Stomach (tissue), 9 donors: ENCODE measurements around the gene SF3B1. TPM values are rescaled to one million over a fixed set of nuclear protein-coding genes. Genes with fewer than 3 reads are reported as not detected.
"Not testable (repeated sequence)": the region's sequence is repeated elsewhere in the genome, so short reads cannot be mapped to it uniquely, and the experiment has no call there.

ENCODE experiments used
- DNase-seq, 2 donors: peaks; one replicate each; pipeline versions ENCODE4 v3.0.0 to v3.0.0-alpha.2; 2013 to 2019
- H3K27ac ChIP-seq, 5 donors: fragments of 200-600 bp in 4 of 5; sonication (generic) in 4 of 5; one replicate each; pipeline ENCODE4 v1.5.1; 2013 to 2019; ENCODE audit warnings: mild to moderate bottlenecking in 1 of 5, moderate library complexity in 1 of 5
- H3K27me3 ChIP-seq, 3 donors: fragments of 200-600 bp; sonication (generic); one replicate each; pipeline ENCODE4 v1.5.1; 2017 to 2019; ENCODE audit warnings: mixed run types in 1 of 3
- H3K36me3 ChIP-seq, 4 donors: fragments of 200-600 bp; sonication (generic); 1 replicate in 3 of 4; 2 replicates in 1 of 4; pipeline ENCODE4 v1.5.1; 2016 to 2019
- H3K4me1 ChIP-seq, 4 donors: fragments of 200-600 bp; sonication (generic); one replicate each; pipeline ENCODE4 v1.5.1; 2016 to 2019
- H3K4me3 ChIP-seq, 4 donors: fragments of 200-600 bp; sonication (generic) in 3 of 4; one replicate each; pipeline ENCODE4 v1.5.1; 2016 to 2019; ENCODE audit warnings: mild to moderate bottlenecking in 1 of 4
- H3K9me3 ChIP-seq, 4 donors: fragments of 200-600 bp; sonication (generic); one replicate each; pipeline ENCODE4 v1.5.1; 2016 to 2019
- CTCF ChIP-seq, 7 experiments: fragments of 450-650 bp in 4 of 7; fragments of 200-600 bp in 3 of 7; sonication (generic) in 3 of 7; IDR thresholded peaks; one replicate each; pipeline ENCODE4 v1.5.1; 2016 to 2019; ENCODE audit warnings: antibody characterized with exemption in 7 of 7, control low read depth in 2 of 7, mild to moderate bottlenecking in 1 of 7
- EP300 ChIP-seq: sonication (generic); formaldehyde crosslinking; IDR thresholded peaks from one replicate; pipeline ENCODE4 v1.6.1; 2017; ENCODE audit warnings: antibody characterized with exemption
- POLR2A ChIP-seq, 4 donors: fragments of 450-650 bp; IDR thresholded peaks; one replicate each; pipeline ENCODE4 v1.6.1; 2016; ENCODE audit warnings: antibody characterized with exemption in 4 of 4, control low read depth in 2 of 4, mild to moderate bottlenecking in 1 of 4, moderate library complexity in 1 of 4
- POLR2AphosphoS5 ChIP-seq, 3 donors: sonication (generic); formaldehyde crosslinking; IDR thresholded peaks; one replicate each; pipeline ENCODE4 v1.6.1; 2016; ENCODE audit warnings: antibody characterized with exemption in 3 of 3
- WGBS, 5 donors: extraction: QIAGEN DNeasy Blood & Tissue Kit in 3 of 5; methylation state at CpG; one replicate each; pipeline versions ENCODE4 v1.1.5 to v1.1.7; 2013 to 2018; 5-methylcytosine and 5-hydroxymethylcytosine counted together
- intact Hi-C: fragments of 100-400 bp; cut with DNase I; formaldehyde crosslinking; loops from one replicate; pipeline ENCODE4 v1.15.1; 2023; ENCODE audit warnings: low total_unique reads
- polyA plus RNA-seq, 3 donors: library from polyadenylated mRNA; stranded (reverse); fragments of 200-250 nt; gene quantifications; one replicate each; pipeline ENCODE4 v1.2.3, GENCODE V29; 2013
- total RNA-seq, 5 donors: library from RNA; depleted of rRNA; stranded (reverse); fragments of >200 nt; gene quantifications; one replicate each; pipeline versions ENCODE4 v1.1.0 to v1.2.3, GENCODE V29; 2014 to 2016
- donor health status: healthy with polysubstance abuse.
- donor health status: Bipolar disorder and iron deficiency.
- donor health status: healthy.

Gene SF3B1
- total and polyA plus RNA-seq, 8 donors, result 47.4 to 520 (median 245) TPM

GRCh38 chr2:197378086-197378485 is 56.7 kb downstream of the SF3B1 start:
- peaks cover 0 to 7% (median 3%) of the 10 kb centered on the region in 4 donors for H3K4me1 ChIP-seq
- DNase-seq, result no peak
- no peaks in the 10 kb centered on the region for H3K27me3 ChIP-seq
- no peaks in the 10 kb centered on the region for H3K9me3 ChIP-seq
- intact Hi-C loops, result loop anchor here (5.0 kb wide), 1 partner anchor 266 kb away; no protein-coding TSS in a partner anchor
- TF ChIP-seq EP300 (no peak), POLR2A (IDR thresholded peaks at IDR 0.05) (no peak), CTCF (IDR thresholded peaks at IDR 0.05) (no peak), POLR2AphosphoS5 (IDR thresholded peaks at IDR 0.05) (no peak)
- H3K36me3 ChIP-seq, result no peaks in the 10 kb centered on the region
- WGBS, 5 donors, result 46 to 57% (median 53%) methylated on average over 3 of the region's 3 CpGs
- H3K27ac ChIP-seq, result no peak overlapping the region
- H3K4me3 ChIP-seq, result no peak overlapping the region

- H3K36me3 ChIP-seq, result no peaks in the 10 kb centered on the region
- H3K9me3 ChIP-seq, result no peaks in the 10 kb centered on the region
- no peak for DNase-seq
- 74 to 79% (median 75%) methylated on average over 9 of the region's 9 CpGs for WGBS, 5 donors
- intact Hi-C loops, result loop anchor here (2.0 to 5.0 kb wide), 2 partner anchors 187 to 265 kb away; no protein-coding TSS in a partner anchor
- H3K27ac ChIP-seq, result no peak overlapping the region
- H3K4me3 ChIP-seq, result no peak overlapping the region
- peaks cover 0 to 7% (median 3%) of the 10 kb centered on the region in 4 donors for H3K4me1 ChIP-seq
- no peaks in the 10 kb centered on the region for H3K27me3 ChIP-seq
- TF ChIP-seq POLR2AphosphoS5 (IDR thresholded peaks at IDR 0.05) (no peak), EP300 (no peak), POLR2A (IDR thresholded peaks at IDR 0.05) (no peak), CTCF (IDR thresholded peaks at IDR 0.05) (no peak)
Measured at GRCh38 chr2:197377670-197378069, 57.2 kb downstream of the SF3B1 start.

- Histone ChIP-seq H3K27me3 (no peaks in the 10 kb centered on the region), H3K4me3 (no peak overlapping the region), H3K4me1 (peaks cover 0 to 10% (median 0%) of the 10 kb centered on the region in 4 donors), H3K9me3 (no peaks in the 10 kb centered on the region), H3K36me3 (no peaks in the 10 kb centered on the region), H3K27ac (no peak overlapping the region)
- TF ChIP-seq POLR2AphosphoS5 (IDR thresholded peaks at IDR 0.05) (no peak), POLR2A (IDR thresholded peaks at IDR 0.05) (no peak), EP300 (no peak), CTCF (IDR thresholded peaks at IDR 0.05) (no peak)
- DNase-seq, result no peak
- WGBS, 5 donors, result 58 to 70% (median 65%) methylated on average over 3 of the region's 3 CpGs
- intact Hi-C loops, result no loop called here
Measured at GRCh38 chr2:197372592-197372991, 62.2 kb downstream of the SF3B1 start.

GRCh38 chr2:197370664-197371063 is 64.2 kb downstream of the SF3B1 start:
- H3K27me3 ChIP-seq, intact Hi-C loops, H3K36me3 ChIP-seq: not testable (repeated sequence)

GRCh38 chr2:197369933-197370320 is 64.9 kb downstream of the SF3B1 start:
- Histone ChIP-seq H3K4me1 (peaks cover 0 to 10% (median 0%) of the 10 kb centered on the region in 4 donors), H3K9me3 (no peaks in the 10 kb centered on the region), H3K36me3 (no peaks in the 10 kb centered on the region), H3K27me3 (no peaks in the 10 kb centered on the region), H3K4me3 (no peak overlapping the region), H3K27ac (no peak overlapping the region)
- no peak for DNase-seq
- intact Hi-C loops, result no loop called here
- WGBS, 5 donors, result 13 to 38% (median 27%) methylated on average over 4 of the region's 4 CpGs
- TF ChIP-seq CTCF (IDR thresholded peaks at IDR 0.05) (no peak), EP300 (no peak), POLR2AphosphoS5 (IDR thresholded peaks at IDR 0.05) (no peak), POLR2A (IDR thresholded peaks at IDR 0.05) (no peak)

More at GRCh38 chr2:197370664-197371063, 64.2 kb downstream of the SF3B1 start:
- WGBS, 5 donors, result 97 to 100% (median 98%) methylated on average over 2 to 31 of the region's 31 CpGs
- H3K27ac ChIP-seq, H3K9me3 ChIP-seq, DNase-seq, H3K4me3 ChIP-seq: not testable (repeated sequence)
- peaks cover 0 to 10% (median 0%) of the 10 kb centered on the region in 4 donors for H3K4me1 ChIP-seq
